ENCODE results near the gene BTK.

Gene BTK

DNA sequence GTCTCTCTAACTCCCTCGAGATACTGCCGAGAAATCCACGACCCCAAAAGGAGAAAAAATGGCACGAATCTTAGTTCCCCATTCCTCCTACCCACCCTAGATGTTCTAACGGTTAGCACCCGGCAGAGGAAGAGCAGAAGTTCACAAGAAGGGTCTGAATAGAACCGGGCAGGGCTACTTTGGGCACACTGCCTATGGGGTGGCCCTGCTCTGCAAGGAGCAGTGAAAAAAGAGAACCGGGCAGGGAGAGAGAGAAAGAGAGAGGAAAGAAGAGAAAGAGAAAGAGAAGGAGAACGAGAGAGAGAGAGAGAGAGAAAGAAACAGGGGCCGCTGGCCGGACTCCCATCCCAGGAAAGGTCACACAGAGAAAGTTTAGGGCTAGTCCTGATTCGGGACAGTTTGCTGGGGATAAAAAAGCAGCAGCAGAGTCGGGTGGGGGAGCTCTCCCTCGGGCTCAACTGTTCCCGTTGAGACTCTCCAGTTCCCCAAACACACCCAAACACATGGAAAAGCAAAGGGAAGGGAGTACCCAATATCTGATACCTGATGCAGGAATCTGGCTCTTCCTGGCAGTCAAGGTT, 21.3 kb upstream of the BTK start:
- no peaks in the 10 kb centered on the region for H3K27me3 Mint-ChIP-seq
- H3K9me3 Mint-ChIP-seq, result no peaks in the 10 kb centered on the region
- peak overlapping the region; percentile 94 for H3K27ac Mint-ChIP-seq
- peaks cover 13% of the 10 kb centered on the region for H3K36me3 Mint-ChIP-seq
- peak; percentile 51 for ATAC-seq
- H3K4me1 Mint-ChIP-seq, result peaks cover 22% of the 10 kb centered on the region
- H3K4me3 Mint-ChIP-seq, result peak overlapping the region; percentile 95

- no peaks in the 10 kb centered on the region for H3K9me3 Mint-ChIP-seq
- H3K4me3 Mint-ChIP-seq, result no peak overlapping the region
- no peaks in the 10 kb centered on the region for H3K27me3 Mint-ChIP-seq
- peaks cover 26% of the 10 kb centered on the region for H3K36me3 Mint-ChIP-seq
- no peak overlapping the region for H3K27ac Mint-ChIP-seq
- ATAC-seq, result no peak
- no peaks in the 10 kb centered on the region for H3K4me1 Mint-ChIP-seq
Measured at GRCh38 chrX:101399825-101400224, 13.8 kb upstream of the BTK start.

- peaks cover 3% of the 10 kb centered on the region for H3K4me1 Mint-ChIP-seq
- no peaks in the 10 kb centered on the region for H3K9me3 Mint-ChIP-seq
- H3K27ac Mint-ChIP-seq, result no peak overlapping the region
- no peak overlapping the region for H3K4me3 Mint-ChIP-seq
- no peak for ATAC-seq
- no peaks in the 10 kb centered on the region for H3K27me3 Mint-ChIP-seq
- peaks cover 30% of the 10 kb centered on the region for H3K36me3 Mint-ChIP-seq
Measured at GRCh38 chrX:101398694-101399093, 12.7 kb upstream of the BTK start.

- Mint-ChIP-seq H3K9me3 (no peaks in the 10 kb centered on the region), H3K27me3 (no peaks in the 10 kb centered on the region), H3K27ac (no peak overlapping the region), H3K4me3 (no peak overlapping the region), H3K36me3 (peaks cover 37% of the 10 kb centered on the region), H3K4me1 (peaks cover 12% of the 10 kb centered on the region)
- no peak for ATAC-seq
Measured at GRCh38 chrX:101397779-101398178, 11.8 kb upstream of the BTK start.

- no peak for ATAC-seq
- H3K27ac Mint-ChIP-seq, result peak overlapping the region; percentile 32
- peaks cover 26% of the 10 kb centered on the region for H3K4me1 Mint-ChIP-seq
- H3K36me3 Mint-ChIP-seq, result peaks cover 40% of the 10 kb centered on the region
- no peaks in the 10 kb centered on the region for H3K9me3 Mint-ChIP-seq
- no peaks in the 10 kb centered on the region for H3K27me3 Mint-ChIP-seq
- no peak overlapping the region for H3K4me3 Mint-ChIP-seq
Measured at GRCh38 chrX:101395789-101396188, 9.8 kb upstream of the BTK start.

- ATAC-seq, result no peak
- Mint-ChIP-seq H3K36me3 (peaks cover 28% of the 10 kb centered on the region), H3K27me3 (no peaks in the 10 kb centered on the region), H3K4me3 (no peak overlapping the region), H3K27ac (peak overlapping the region; percentile 95), H3K9me3 (no peaks in the 10 kb centered on the region), H3K4me1 (peaks cover 26% of the 10 kb centered on the region)
Measured at GRCh38 chrX:101394372-101394771, 8.4 kb upstream of the BTK start.

DNA sequence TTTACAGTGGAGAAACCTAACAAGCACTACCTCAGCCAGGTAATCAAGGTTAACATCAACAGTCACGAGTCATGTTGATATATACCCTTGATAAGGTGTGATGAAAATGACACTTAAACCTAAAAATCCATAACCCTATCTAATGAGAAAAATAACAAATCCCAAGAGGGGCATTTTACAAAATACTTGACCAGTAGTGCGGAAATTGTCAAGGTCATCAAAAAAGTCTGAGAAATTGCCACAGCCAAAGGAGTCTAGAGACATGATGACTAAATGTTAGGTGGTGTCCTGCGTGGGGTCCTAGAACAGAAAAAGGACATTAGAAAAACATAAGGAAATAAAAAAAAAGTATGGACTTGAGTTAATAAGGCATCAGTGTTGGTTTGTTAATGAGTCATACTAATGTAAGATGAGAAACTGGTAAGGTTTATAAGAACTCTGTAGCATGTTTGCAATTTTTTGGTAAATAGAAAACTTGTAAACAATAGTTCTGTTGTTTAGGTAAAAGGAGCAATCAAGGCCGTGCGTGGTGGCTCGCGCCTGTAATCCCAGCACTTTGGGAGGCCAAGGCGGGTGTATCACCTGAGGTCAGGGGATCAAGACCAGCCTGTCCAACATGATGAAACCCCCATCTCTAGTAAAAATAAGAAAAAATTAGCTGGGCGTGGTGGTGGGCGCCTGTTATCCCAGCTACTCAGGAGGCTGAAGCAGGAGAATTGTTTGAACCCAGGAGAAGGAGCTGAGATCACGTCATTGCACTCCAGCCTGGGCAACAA, 7.7 kb upstream of the BTK start:
- peak overlapping the region; percentile 95 for H3K27ac Mint-ChIP-seq
- no peak for ATAC-seq
- peaks cover 25% of the 10 kb centered on the region for H3K36me3 Mint-ChIP-seq
- H3K27me3 Mint-ChIP-seq, result no peaks in the 10 kb centered on the region
- H3K4me1 Mint-ChIP-seq, result peaks cover 26% of the 10 kb centered on the region
- peak overlapping the region; percentile 98 for H3K4me3 Mint-ChIP-seq
- no peaks in the 10 kb centered on the region for H3K9me3 Mint-ChIP-seq

DNA sequence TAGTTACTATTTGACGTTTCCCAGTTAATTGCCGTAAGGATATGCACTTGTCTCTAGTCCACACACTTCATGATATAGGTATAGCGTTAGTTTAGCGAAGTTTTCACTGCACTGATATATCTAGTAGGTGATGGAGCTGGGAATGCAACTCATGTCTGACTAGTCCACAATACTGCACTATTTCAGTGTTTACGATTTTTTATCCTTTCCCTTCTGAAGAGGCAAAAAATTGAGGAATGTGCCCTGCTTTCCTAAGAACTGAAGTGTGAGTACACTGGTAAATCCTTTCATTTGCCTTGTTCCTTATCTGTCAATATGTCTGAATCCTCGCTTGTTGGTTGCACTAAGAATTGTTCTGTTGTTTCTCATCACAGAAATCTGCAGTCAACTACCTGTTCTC, 5.8 kb upstream of the BTK start:
- H3K27me3 Mint-ChIP-seq, result no peaks in the 10 kb centered on the region
- H3K27ac Mint-ChIP-seq, result peak overlapping the region; percentile 95
- peaks cover 27% of the 10 kb centered on the region for H3K4me1 Mint-ChIP-seq
- peak overlapping the region; percentile 98 for H3K4me3 Mint-ChIP-seq
- ATAC-seq, result no peak
- H3K9me3 Mint-ChIP-seq, result no peaks in the 10 kb centered on the region
- H3K36me3 Mint-ChIP-seq, result peaks cover 25% of the 10 kb centered on the region

DNA sequence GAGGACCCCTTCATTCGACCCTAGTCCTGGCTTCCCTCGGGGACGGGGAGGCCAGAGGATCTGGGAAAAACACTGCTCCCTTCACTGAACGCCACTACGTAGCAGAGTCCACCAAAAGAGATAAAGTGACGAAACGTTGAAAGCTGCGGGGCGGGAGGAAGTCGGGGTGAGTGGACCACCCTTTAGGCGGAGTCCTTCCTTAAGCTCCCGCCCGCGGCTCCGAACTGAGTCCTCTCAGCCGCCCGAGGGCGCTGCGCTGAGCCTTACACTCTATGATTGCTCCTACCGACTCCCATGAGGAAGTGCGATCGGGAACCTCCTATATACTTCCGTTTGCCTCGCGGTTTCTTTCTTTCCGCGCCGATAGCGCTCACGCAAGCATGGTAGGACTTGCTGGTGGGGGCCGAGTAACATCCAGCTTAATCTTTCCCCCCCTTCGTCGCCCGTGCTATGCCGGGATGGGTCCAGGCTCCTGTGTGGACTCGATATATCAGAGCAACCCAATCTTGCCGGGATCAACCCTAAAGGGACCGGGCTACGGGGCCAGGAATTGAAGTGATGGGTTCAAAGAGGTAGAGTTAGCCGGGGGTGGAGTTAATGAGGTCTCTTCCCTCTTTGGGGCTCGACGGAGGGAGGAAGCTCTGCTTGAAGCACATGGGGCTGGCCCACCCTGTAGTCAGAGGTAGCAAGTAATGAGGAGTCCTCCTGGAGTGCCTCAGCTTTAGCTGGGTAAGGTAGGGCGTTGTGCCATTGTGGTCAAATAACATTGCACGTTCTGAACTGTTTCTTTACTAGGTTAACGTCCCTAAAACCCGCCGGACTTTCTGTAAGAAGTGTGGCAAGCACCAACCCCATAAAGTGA, 4.9 kb upstream of the BTK start, which contains the start of gene RPL36A:
Gene RPL36A, plus strand, starts transcription at position 348 of the 862 bp plus-strand sequence. Its CDS starts 33 bp downstream, at position 381.
- Mint-ChIP-seq H3K36me3 (peaks cover 25% of the 10 kb centered on the region), H3K27ac (peak within 1 kb of the TSS; percentile 95), H3K9me3 (no peaks in the 10 kb centered on the region), H3K4me3 (peak within 1 kb of the TSS; percentile 98), H3K4me1 (peaks cover 35% of the 10 kb centered on the region), H3K27me3 (no peaks in the 10 kb centered on the region)
- ATAC-seq, result peak; percentile 92

DNA sequence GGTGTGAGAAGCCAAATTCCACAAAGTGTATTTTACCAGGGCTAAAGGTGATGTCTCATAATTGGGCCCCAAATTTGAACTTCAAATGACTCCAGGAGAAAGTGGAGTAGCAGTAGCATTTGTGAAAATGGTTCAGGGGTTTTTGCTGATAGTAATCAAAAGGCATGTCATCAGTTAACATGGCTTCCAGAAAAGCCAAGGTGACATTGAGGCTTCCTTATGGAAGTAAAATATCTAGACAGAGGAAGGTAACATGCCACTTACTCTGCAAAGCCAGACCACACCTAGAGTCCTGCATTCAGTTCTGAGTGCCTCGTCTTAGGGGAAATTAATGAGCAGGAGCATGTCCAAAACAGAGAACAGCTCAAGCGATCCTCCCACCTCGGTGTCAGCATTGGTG, 2.6 kb upstream of the BTK start:
- Mint-ChIP-seq H3K36me3 (peaks cover 25% of the 10 kb centered on the region), H3K27ac (no peak overlapping the region), H3K27me3 (no peaks in the 10 kb centered on the region), H3K4me3 (no peak overlapping the region), H3K4me1 (peaks cover 34% of the 10 kb centered on the region), H3K9me3 (no peaks in the 10 kb centered on the region)
- ATAC-seq, result no peak

GRCh38 chrX:101386542-101386885, 523 bp upstream of the BTK start:
- Mint-ChIP-seq H3K9me3 (no peaks in the 10 kb centered on the region), H3K36me3 (peaks cover 12% of the 10 kb centered on the region), H3K27ac (peak overlapping the region; percentile 96), H3K27me3 (no peaks in the 10 kb centered on the region), H3K4me3 (peak overlapping the region; percentile 94), H3K4me1 (peaks cover 18% of the 10 kb centered on the region)
- no peak for ATAC-seq

- peak; percentile 29 for ATAC-seq
- H3K27me3 Mint-ChIP-seq, result no peaks in the 10 kb centered on the region
- H3K27ac Mint-ChIP-seq, result peak overlapping the region; percentile 96
- peak overlapping the region; percentile 94 for H3K4me3 Mint-ChIP-seq
- H3K36me3 Mint-ChIP-seq, result peaks cover 10% of the 10 kb centered on the region
- peaks cover 17% of the 10 kb centered on the region for H3K4me1 Mint-ChIP-seq
- H3K9me3 Mint-ChIP-seq, result no peaks in the 10 kb centered on the region
Measured at GRCh38 chrX:101385026-101385684, 836 bp downstream of the BTK start.

- H3K27ac Mint-ChIP-seq, result peak overlapping the region; percentile 96
- H3K4me3 Mint-ChIP-seq, result peak overlapping the region; percentile 94
- no peaks in the 10 kb centered on the region for H3K27me3 Mint-ChIP-seq
- peaks cover 16% of the 10 kb centered on the region for H3K36me3 Mint-ChIP-seq
- H3K4me1 Mint-ChIP-seq, result peaks cover 25% of the 10 kb centered on the region
- H3K9me3 Mint-ChIP-seq, result no peaks in the 10 kb centered on the region
- ATAC-seq, result peak; percentile 71
Measured at GRCh38 chrX:101383679-101384205, 2.2 kb downstream of the BTK start.

DNA sequence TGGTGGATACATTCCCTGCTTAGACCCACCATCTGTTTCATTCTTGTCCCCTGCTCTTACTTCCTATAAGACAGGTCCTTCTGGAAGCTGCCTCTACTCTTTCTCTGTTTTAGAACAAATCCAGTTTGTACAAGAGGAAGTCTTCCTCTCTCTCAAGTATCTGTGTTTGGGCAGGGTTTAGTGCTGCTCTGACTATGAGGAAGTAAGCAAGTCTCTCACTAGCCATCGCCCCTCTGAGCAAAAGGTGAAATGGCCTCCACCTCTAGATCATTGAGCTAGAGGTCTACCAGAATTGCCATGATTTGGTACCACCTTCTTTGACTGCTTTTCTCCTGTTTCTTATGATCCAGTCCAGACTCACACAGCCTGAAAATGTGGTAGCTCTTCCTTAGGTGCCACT, 8.4 kb downstream of the BTK start:
- Mint-ChIP-seq H3K4me1 (peaks cover 24% of the 10 kb centered on the region), H3K4me3 (no peak overlapping the region), H3K36me3 (peaks cover 21% of the 10 kb centered on the region), H3K27me3 (no peaks in the 10 kb centered on the region), H3K9me3 (no peaks in the 10 kb centered on the region), H3K27ac (peak overlapping the region; percentile 35)
- ATAC-seq, result peak; percentile 61

Data from stimulated activated memory B cell treated with anti-CD40 and anti-IgM and Interleukin-4, amounts not matched to agents 10 μg/mL and 1 μg/mL and 100 μg/mL, for 72 hours (primary cell).